Endodermal cell (in vitro differentiated cells): ENCODE results near the gene CTDSPL2. TPM values are rescaled to one million over a fixed set of nuclear protein-coding genes. Genes with fewer than 3 reads are reported as not detected.
"Not testable (repeated sequence)": the region's sequence is repeated elsewhere in the genome, so short reads cannot be mapped to it uniquely, and the experiment has no call there.

Source experiments
- DNase-seq: peaks from one replicate; pipeline ENCODE4 v3.0.0-alpha.2; 2017
- H3K27ac ChIP-seq: 2 replicates; pipeline ENCODE4 v1.5.1; 2013; ENCODE audit warnings: mild to moderate bottlenecking, low read depth, low read length, moderate library complexity
- H3K27me3 ChIP-seq: 2 replicates; pipeline ENCODE4 v1.6.1; 2013; ENCODE audit warnings: mild to moderate bottlenecking, low read length, moderate library complexity; ENCODE audit not compliant: insufficient read depth, control insufficient read depth, poor library complexity, severe bottlenecking
- H3K36me3 ChIP-seq: 2 replicates; pipeline ENCODE4 v1.7.0; 2013; ENCODE audit warnings: mild to moderate bottlenecking, low read length, moderate library complexity; ENCODE audit not compliant: control insufficient read depth, insufficient read depth
- H3K4me1 ChIP-seq: one replicate; pipeline ENCODE4 v1.7.0; 2013; ENCODE audit warnings: low read length; ENCODE audit not compliant: control insufficient read depth, insufficient read depth
- H3K4me3 ChIP-seq: 2 replicates; pipeline ENCODE4 v1.5.1; 2013; ENCODE audit warnings: mild to moderate bottlenecking, low read length, moderate library complexity
- H3K9ac ChIP-seq: 2 replicates; pipeline ENCODE4 v1.6.1; 2013; ENCODE audit warnings: mild to moderate bottlenecking, low read length, moderate library complexity; ENCODE audit not compliant: poor library complexity, severe bottlenecking; ENCODE audit errors: extremely low read depth
- H3K9me3 ChIP-seq: 2 replicates; pipeline ENCODE4 v1.6.1; 2013; ENCODE audit warnings: mild to moderate bottlenecking, low read length, moderate library complexity; ENCODE audit not compliant: control insufficient read depth
- H3K27ac Mint-ChIP-seq: 2 replicates; pipeline ENCODE4 v1.8.0; 2020; ENCODE audit warnings: mixed read lengths
- H3K27me3 Mint-ChIP-seq: 2 replicates; pipeline ENCODE4 v1.8.0; 2021; ENCODE audit warnings: mild to moderate bottlenecking, mixed read lengths; ENCODE audit not compliant: insufficient read depth
- H3K36me3 Mint-ChIP-seq: 2 replicates; pipeline ENCODE4 v1.8.0; 2020; ENCODE audit warnings: low read depth, mixed read lengths
- H3K4me1 Mint-ChIP-seq: 2 replicates; pipeline ENCODE4 v1.8.0; 2020; ENCODE audit warnings: mixed read lengths
- H3K4me3 Mint-ChIP-seq: 2 replicates; pipeline ENCODE4 v1.8.0; 2020; ENCODE audit warnings: mild to moderate bottlenecking, moderate library complexity, mixed read lengths
- H3K9me3 Mint-ChIP-seq: 2 replicates; pipeline ENCODE4 v1.8.0; 2020; ENCODE audit warnings: mild to moderate bottlenecking, mixed read lengths
- CTCF ChIP-seq: fragments of 200-600 bp; sonication (generic); conservative IDR thresholded peaks from 2 replicates; pipeline ENCODE4 v1.5.0; 2021; ENCODE audit warnings: antibody characterized with exemption, mild to moderate bottlenecking
- WGBS, 2 experiments: methylation state at CpG; one replicate each; pipeline versions ENCODE4 v1.1.5 to v1.1.7; 2013; ENCODE audit warnings: missing lambda C conversion rate in 2 of 2, mixed read lengths in 1 of 2; ENCODE audit not compliant: insufficient coverage in 1 of 2, insufficient read length in 1 of 2; 5-methylcytosine and 5-hydroxymethylcytosine counted together
- total RNA-seq, 2 donors: library from RNA; stranded (reverse); fragmentation: NEBNext Ultra II Directional in 1 of 2; extraction: Animal tissue kit (Norgen Biotek cat#: 25700) in 1 of 2; gene quantifications; 2 replicates in 1 of 2; 3 replicates in 1 of 2; pipeline ENCODE4 v1.2.1, GENCODE V29; 2021

Gene CTDSPL2
- total RNA-seq, 2 donors from 2014 or later: 71.1 to 74.3 TPM

- Mint-ChIP-seq H3K9me3 (peaks cover 5% of the 10 kb centered on the region), H3K27ac (no peak overlapping the region), H3K36me3 (peaks cover 26% of the 10 kb centered on the region), H3K4me1 (no peaks in the 10 kb centered on the region), H3K4me3 (no peak overlapping the region), H3K27me3 (no peaks in the 10 kb centered on the region)
- Histone ChIP-seq H3K9ac (no peak overlapping the region), H3K4me1 (no peaks in the 10 kb centered on the region), H3K36me3 (peaks cover 18% of the 10 kb centered on the region), H3K9me3 (peaks cover 12% of the 10 kb centered on the region), H3K27ac (no peak overlapping the region), H3K4me3 (no peak overlapping the region), H3K27me3 (no peaks in the 10 kb centered on the region)
- no peak for DNase-seq
- 92 to 94% methylated on average over 4 to 11 of the region's 11 CpGs for WGBS, 2 experiments
- TF ChIP-seq CTCF: no peak
Observed at GRCh38 chr15:44447772-44448376, 20.4 kb downstream of the CTDSPL2 start.

- Mint-ChIP-seq H3K9me3 (peaks cover 10% of the 10 kb centered on the region), H3K36me3 (peaks cover 23% of the 10 kb centered on the region), H3K4me1 (no peaks in the 10 kb centered on the region), H3K4me3 (no peak overlapping the region), H3K27ac (no peak overlapping the region), H3K27me3 (no peaks in the 10 kb centered on the region)
- no CpG with 5 or more reads among the region's 1 CpG for WGBS, 2 experiments
- TF ChIP-seq CTCF: no peak
- Histone ChIP-seq H3K9ac (no peak overlapping the region), H3K27ac (no peak overlapping the region), H3K27me3 (no peaks in the 10 kb centered on the region), H3K9me3 (no peaks in the 10 kb centered on the region), H3K4me1 (no peaks in the 10 kb centered on the region), H3K4me3 (no peak overlapping the region), H3K36me3 (peaks cover 11% of the 10 kb centered on the region)
- no peak for DNase-seq
Observed at GRCh38 chr15:44450172-44450571, 22.7 kb downstream of the CTDSPL2 start.

- not testable (repeated sequence) for H3K4me3 ChIP-seq, H3K36me3 Mint-ChIP-seq, H3K9ac ChIP-seq, H3K27ac Mint-ChIP-seq, H3K4me1 ChIP-seq, H3K4me3 Mint-ChIP-seq, H3K36me3 ChIP-seq, H3K27ac ChIP-seq, H3K27me3 ChIP-seq, H3K27me3 Mint-ChIP-seq, DNase-seq, H3K9me3 Mint-ChIP-seq, H3K9me3 ChIP-seq
- peaks cover 15% of the 10 kb centered on the region for H3K4me1 Mint-ChIP-seq
- 90% methylated on average over 4 of the region's 6 CpGs; no CpG with 5 or more reads in 1 of the 2 experiments for WGBS, 2 experiments
Observed at GRCh38 chr15:44453578-44454283, 26.3 kb downstream of the CTDSPL2 start.
